Heart right ventricle (tissue), 16 donors: ENCODE data around the gene DNER. TPM values are rescaled to one million over a fixed set of nuclear protein-coding genes. Genes with fewer than 3 reads are reported as not detected.

Source experiments
- ATAC-seq, 8 donors: fragments of 200-7000 bp; cut with Tn5 transposase; one replicate each; pipeline ENCODE4 v1.9.1; 2020; ENCODE audit warnings: mild to moderate bottlenecking in 8 of 8, moderate library complexity in 8 of 8, moderate number of reproducible peaks in 1 of 8
- DNase-seq, 2 donors: peaks; one replicate each; pipeline ENCODE4 v3.0.0-alpha.2; 2020
- H3K27ac ChIP-seq, 10 donors: fragments of 200-600 bp; sonication (generic) in 2 of 10; one replicate each; pipeline versions ENCODE4 v1.5.0 to v1.8.0; 2020 to 2022; ENCODE audit warnings: mild to moderate bottlenecking in 3 of 10
- H3K27me3 ChIP-seq, 7 donors: fragments of 200-600 bp; one replicate each; pipeline ENCODE4 v1.8.0; 2021 to 2022; ENCODE audit warnings: mild to moderate bottlenecking in 2 of 7
- H3K36me3 ChIP-seq, 9 donors: fragments of 200-600 bp; sonication (generic) in 1 of 9; one replicate each; pipeline versions ENCODE4 v1.5.0 to v1.8.0; 2020 to 2022; ENCODE audit warnings: mild to moderate bottlenecking in 2 of 9
- H3K4me1 ChIP-seq, 9 donors: fragments of 200-600 bp; sonication (generic) in 1 of 9; one replicate each; pipeline versions ENCODE4 v1.5.0 to v1.8.0; 2020 to 2022; ENCODE audit warnings: mild to moderate bottlenecking in 4 of 9
- H3K4me3 ChIP-seq, 10 donors: fragments of 200-600 bp; sonication (generic) in 2 of 10; one replicate each; pipeline versions ENCODE4 v1.5.0 to v1.8.0; 2020 to 2022; ENCODE audit warnings: mild to moderate bottlenecking in 7 of 10, moderate library complexity in 2 of 10
- H3K9me3 ChIP-seq, 11 donors: fragments of 200-600 bp in 10 of 11; sonication (generic) in 2 of 11; one replicate each; pipeline versions ENCODE4 v1.5.0 to v1.8.0; 2013 to 2022; ENCODE audit warnings: mild to moderate bottlenecking in 2 of 11, control low read depth in 1 of 11, moderate library complexity in 1 of 11
- CTCF ChIP-seq, 9 donors: fragments of 200-600 bp; sonication (generic) in 2 of 9; IDR thresholded peaks; one replicate each; pipeline versions ENCODE4 v1.5.0 to v1.8.0; 2021 to 2022; ENCODE audit warnings: antibody characterized with exemption in 9 of 9, mild to moderate bottlenecking in 5 of 9, moderate library complexity in 1 of 9
- WGBS, 2 donors: extraction: QIAGEN DNeasy Blood & Tissue Kit; methylation state at CpG; one replicate each; pipeline ENCODE4 v1.1.7; 2013; ENCODE audit warnings: inconsistent platforms in 1 of 2; 5-methylcytosine and 5-hydroxymethylcytosine counted together
- intact Hi-C, 10 donors: fragments of 100-400 bp; cut with DNase I; formaldehyde crosslinking; loops; one replicate each; pipeline versions ENCODE4 v1.11.1 to v1.14.2; 2022
- polyA plus RNA-seq, 2 donors: library from polyadenylated mRNA; stranded (reverse); fragments of 200-250 nt; gene quantifications; one replicate each; pipeline ENCODE4 v1.2.3, GENCODE V29; 2013
- total RNA-seq, 10 donors: library from RNA; stranded (reverse); fragmentation: NEBNext Ultra II Directional in 3 of 10; extraction: Animal tissue kit (Norgen Biotek cat#: 25700) in 3 of 10; gene quantifications; one replicate each; pipeline versions ENCODE4 v1.2.1 to v1.2.4, GENCODE V29; 2021 to 2023
- donor health status: Arrhythmogenic right ventricular cardiomyopathy.
- donor health status: ischemic (EF 13 %, LVEDD 7.1; RV severe dilation, severe dysfunction).
- donor health status: healthy with polysubstance abuse.
- donor health status: DM: no; HTN: yes; CAD: no.
- donor health status: DM: no; HTN: no; CAD: no.
- donor health status: ischemic (EF 25% LVEDD 6.9; RV normal size, moderate dysfunction).
- donor health status: ischemic (EF 25% LVEDD 5.7; RV mildly dilated, moderate dysfunction).
- donor health status: healthy.
- donor health status: DM: yes; HTN: yes; CAD: no.
- donor health status: Ischemic cardiomyopathy.
- donor health status: ischemic (EF 35%, LVEDD 5.7; RV mildly dilated, moderate dysfunction).
- donor health status: nonischemic (EF 11% LVEDD 7.7; RV severe dilation, severe dysfunction).
- donor health status: DM: yes; HTN: yes; CAD: no.
- donor health status: PGD.
- donor health status: ischemic (EF 29% LVEDD 5.4; RV normal size, mild dysfunction).
- donor health status: nonischemic (EF 23%, LVEDD 6.1; RV moderate dilation, normal function).

The DNER gene
- total and polyA plus RNA-seq, 12 donors, result 0.13 to 1.8 (median 0.69) TPM; not detected in 2

DNA sequence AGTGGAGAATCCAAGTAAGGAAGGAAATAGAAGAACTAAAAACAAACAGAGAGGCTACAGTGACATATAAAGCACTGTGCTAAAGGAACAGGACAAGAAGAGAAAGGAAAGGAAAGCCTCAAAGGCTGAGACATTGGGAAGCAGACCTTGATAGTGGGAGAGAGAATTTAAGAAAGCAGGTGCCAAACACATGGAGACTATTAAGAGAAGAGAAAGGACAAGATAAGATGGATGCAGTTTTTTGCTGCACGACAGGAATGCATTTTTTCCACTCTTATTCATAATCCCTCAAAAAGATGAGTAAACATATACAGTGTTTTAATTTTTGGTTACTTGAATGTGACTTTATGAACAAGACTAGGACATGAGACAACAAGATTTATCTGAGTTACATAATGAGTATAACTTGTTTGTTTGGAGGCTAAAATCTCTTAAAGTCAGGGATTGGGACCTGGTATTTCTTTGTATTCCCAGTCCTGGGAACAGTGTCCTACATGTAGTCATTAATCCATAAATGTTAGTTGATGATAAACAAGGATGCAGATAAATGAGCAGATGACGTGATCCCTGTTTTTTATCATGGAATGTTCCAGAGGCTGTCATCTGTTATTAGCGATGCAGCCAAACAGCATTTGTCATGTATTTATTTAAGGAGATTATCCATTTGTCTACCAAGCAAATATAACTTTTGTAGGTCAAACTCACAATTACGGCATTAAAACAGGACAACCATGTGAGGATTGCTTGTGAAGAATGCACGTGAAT is 141.7 kb downstream of the DNER start:
- H3K9me3 ChIP-seq, result no peaks in the 10 kb centered on the region
- H3K27me3 ChIP-seq, result peaks cover 0 to 12% (median 7%) of the 10 kb centered on the region in 7 donors
- no peaks in the 10 kb centered on the region for H3K36me3 ChIP-seq
- DNase-seq (no peak), ATAC-seq (peak in 5 of 8 donors; percentile 16 to 72 (median 65))
- 53 to 54% methylated on average over 5 of the region's 5 CpGs for whole genome bisulfite sequencing, 2 donors
- no peak for TF ChIP-seq CTCF (IDR thresholded peaks at IDR 0.05)
- H3K27ac ChIP-seq, result peak overlapping the region in 6 of 10 donors; percentile 0 to 50 (median 41)
- no peak overlapping the region for H3K4me3 ChIP-seq
- peaks cover 0 to 6% (median 0%) of the 10 kb centered on the region in 9 donors for H3K4me1 ChIP-seq
- intact Hi-C loops, result loop anchor here in 1 of 10 donors (5.0 kb wide), 1 partner anchor 125 kb away; no protein-coding TSS in a partner anchor

DNA sequence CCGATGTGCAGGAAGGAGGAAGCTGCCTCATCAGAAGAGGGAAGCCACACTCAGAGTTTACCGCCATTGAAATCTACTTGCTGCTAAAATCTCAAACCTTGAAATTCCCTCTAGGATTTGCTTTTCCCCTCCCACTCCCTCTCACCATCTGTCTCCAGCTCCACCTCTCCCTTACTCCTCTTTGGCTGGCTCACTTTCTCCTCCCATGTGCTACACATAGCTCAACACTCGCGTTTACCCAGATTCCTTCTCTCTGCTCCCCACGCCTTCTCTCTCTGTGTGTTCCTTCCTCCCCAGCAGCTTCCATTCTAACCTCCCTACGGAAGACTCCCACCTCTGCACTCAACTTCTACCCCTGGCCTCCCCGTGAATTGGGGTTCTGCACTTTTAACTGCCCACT is 143.1 kb downstream of the DNER start:
- H3K4me1 ChIP-seq, result peaks cover 0 to 6% (median 0%) of the 10 kb centered on the region in 9 donors
- no peaks in the 10 kb centered on the region for H3K36me3 ChIP-seq
- TF ChIP-seq CTCF (IDR thresholded peaks at IDR 0.05), result no peak
- H3K4me3 ChIP-seq, result no peak overlapping the region
- DNase-seq (no peak), ATAC-seq (peak in 5 of 8 donors; percentile 55 to 77 (median 65))
- H3K9me3 ChIP-seq, result no peaks in the 10 kb centered on the region
- H3K27ac ChIP-seq, result peak overlapping the region in 1 of 10 donors; percentile 50
- 68 to 74% methylated on average over 7 of the region's 7 CpGs for WGBS, 2 donors
- peaks cover 0 to 9% (median 6%) of the 10 kb centered on the region in 7 donors for H3K27me3 ChIP-seq
- intact Hi-C loops, result loop anchor here in 1 of 10 donors (5.0 kb wide), 1 partner anchor 124 kb away; no protein-coding TSS in a partner anchor

DNA sequence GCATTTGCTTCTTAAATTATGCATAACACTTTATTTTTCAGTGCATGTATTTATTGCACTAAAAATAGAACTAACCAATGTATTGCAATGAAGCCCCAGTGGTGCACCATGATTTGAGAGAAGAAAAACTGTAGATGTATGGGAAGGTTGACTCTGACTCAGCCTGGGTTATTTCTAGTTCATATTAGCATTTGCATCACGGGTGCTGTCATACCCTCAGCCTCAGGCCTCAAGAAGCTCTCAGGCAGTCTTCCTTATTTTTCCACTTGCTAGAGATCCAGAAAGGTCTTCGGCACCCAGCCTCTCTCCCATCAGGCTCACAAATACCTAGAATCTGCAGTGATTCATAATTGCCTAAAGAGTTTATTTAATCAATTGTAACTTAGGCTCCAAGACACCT is 148.0 kb downstream of the DNER start:
- Histone ChIP-seq H3K27me3 (no peaks in the 10 kb centered on the region), H3K9me3 (no peaks in the 10 kb centered on the region), H3K4me1 (no peaks in the 10 kb centered on the region), H3K27ac (no peak overlapping the region), H3K4me3 (no peak overlapping the region), H3K36me3 (no peaks in the 10 kb centered on the region)
- intact Hi-C loops, result no loop called here
- WGBS, 2 donors, result 86 to 90% methylated on average over 2 of the region's 2 CpGs
- no peak for TF ChIP-seq CTCF (IDR thresholded peaks at IDR 0.05)
- DNase-seq (no peak), ATAC-seq (no peak)

- no peaks in the 10 kb centered on the region for H3K4me1 ChIP-seq
- 70 to 89% methylated on average over 2 of the region's 2 CpGs for WGBS, 2 donors
- no peak overlapping the region for H3K4me3 ChIP-seq
- ATAC-seq (no peak), DNase-seq (no peak)
- H3K27ac ChIP-seq, result no peak overlapping the region
- H3K9me3 ChIP-seq, result no peaks in the 10 kb centered on the region
- no peaks in the 10 kb centered on the region for H3K36me3 ChIP-seq
- H3K27me3 ChIP-seq, result no peaks in the 10 kb centered on the region
- TF ChIP-seq CTCF (IDR thresholded peaks at IDR 0.05), result no peak
- intact Hi-C loops, result no loop called here
Measured at GRCh38 chr2:229564300-229564907, 150.0 kb downstream of the DNER start.
